ENCODE measurements around the gene DGKQ. TPM values are rescaled to one million over a fixed set of nuclear protein-coding genes. Genes with fewer than 3 reads are reported as not detected.

DGKQ gene
- total RNA-seq, 2 experiments from 2014 or later: 20.5 to 21.3 TPM

DNA sequence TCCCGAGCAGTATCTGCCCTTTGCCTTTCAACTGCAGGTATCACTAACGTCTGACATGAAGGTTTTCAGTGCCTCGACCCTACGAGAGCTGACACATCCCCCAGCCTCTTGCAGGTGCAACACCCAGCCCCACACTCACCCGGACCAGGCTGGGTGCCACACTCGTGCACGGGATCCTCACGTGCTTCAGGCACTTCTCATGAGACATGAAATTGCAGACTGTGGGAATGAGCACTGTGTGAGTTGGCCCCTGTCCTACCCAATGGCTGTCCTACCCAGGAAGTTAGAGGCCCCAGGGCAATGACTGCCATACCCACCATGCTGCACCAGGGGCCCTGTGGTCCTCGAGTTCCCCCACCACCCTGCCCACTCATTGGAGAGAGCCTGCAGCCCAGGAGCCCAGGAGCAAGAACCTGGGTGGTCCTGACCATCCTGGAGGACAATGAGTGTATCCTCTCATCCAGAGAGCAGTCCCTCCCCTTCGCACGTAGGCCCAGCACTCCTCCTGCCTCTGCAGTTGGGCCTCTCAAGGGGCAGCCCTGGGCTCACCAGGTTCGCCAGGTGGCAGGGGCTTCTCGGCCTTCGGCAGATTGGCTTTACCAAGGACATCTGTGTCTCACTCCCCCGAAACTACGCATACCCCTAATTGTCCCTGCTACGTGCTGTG is 2.4 kb downstream of the DGKQ start:
- H3K9me3 Mint-ChIP-seq: no peaks in the 10 kb centered on the region
- no peaks in the 10 kb centered on the region for H3K27me3 Mint-ChIP-seq
- ChIA-PET POLR2A (no interaction called here), CTCF (no interaction called here)
- peaks cover 10% of the 10 kb centered on the region for H3K4me1 Mint-ChIP-seq
- DNase-seq: no peak
- H3K27ac Mint-ChIP-seq: no peak overlapping the region
- peak overlapping the region; percentile 38 for H3K4me3 Mint-ChIP-seq
- no peaks in the 10 kb centered on the region for H3K36me3 Mint-ChIP-seq (ENCODE audit: low read depth)

- H3K36me3 Mint-ChIP-seq (ENCODE audit: low read depth): no peaks in the 10 kb centered on the region
These were observed 3.2 kb downstream of the DGKQ start for GRCh38 chr4:970046-970745.

GRCh38 chr4:968621-969394 is 4.6 kb downstream of the DGKQ start:
- Mint-ChIP-seq H3K4me1 (peaks cover 10% of the 10 kb centered on the region), H3K27me3 (no peaks in the 10 kb centered on the region), H3K9me3 (no peaks in the 10 kb centered on the region), H3K36me3 (ENCODE audit: low read depth) (no peaks in the 10 kb centered on the region), H3K4me3 (no peak overlapping the region), H3K27ac (no peak overlapping the region)
- ChIA-PET POLR2A (no interaction called here), CTCF (interaction anchor here (0.6 kb wide), 1 partner anchor 59 kb away, joined by 5 read pairs; no protein-coding TSS in a partner anchor)
- no peak for DNase-seq

More at GRCh38 chr4:970046-970745, 3.2 kb downstream of the DGKQ start:
- no peaks in the 10 kb centered on the region for H3K9me3 Mint-ChIP-seq
- DNase-seq: no peak
- ChIA-PET POLR2A (no interaction called here), CTCF (no interaction called here)
- no peak overlapping the region for H3K27ac Mint-ChIP-seq
- peaks cover 10% of the 10 kb centered on the region for H3K4me1 Mint-ChIP-seq
- H3K4me3 Mint-ChIP-seq: no peak overlapping the region
- no peaks in the 10 kb centered on the region for H3K27me3 Mint-ChIP-seq

GRCh38 chr4:968221-968620 is 5.1 kb downstream of the DGKQ start:
- H3K27me3 Mint-ChIP-seq: no peaks in the 10 kb centered on the region
- H3K27ac Mint-ChIP-seq: no peak overlapping the region
- peaks cover 10% of the 10 kb centered on the region for H3K4me1 Mint-ChIP-seq
- ChIA-PET POLR2A (no interaction called here), CTCF (no interaction called here)
- H3K4me3 Mint-ChIP-seq: no peak overlapping the region
- DNase-seq: no peak
- H3K9me3 Mint-ChIP-seq: no peaks in the 10 kb centered on the region
- H3K36me3 Mint-ChIP-seq (ENCODE audit: low read depth): no peaks in the 10 kb centered on the region

- Mint-ChIP-seq H3K4me1 (peaks cover 10% of the 10 kb centered on the region), H3K27ac (no peak overlapping the region)
These were observed 6.0 kb downstream of the DGKQ start for GRCh38 chr4:967113-968104.

GRCh38 chr4:966266-967112 is 6.9 kb downstream of the DGKQ start:
- POLR2A ChIA-PET: no interaction called here
- Mint-ChIP-seq H3K27ac (no peak overlapping the region), H3K36me3 (ENCODE audit: low read depth) (no peaks in the 10 kb centered on the region), H3K4me3 (no peak overlapping the region), H3K27me3 (no peaks in the 10 kb centered on the region), H3K9me3 (no peaks in the 10 kb centered on the region), H3K4me1 (peaks cover 10% of the 10 kb centered on the region)
- CTCF ChIA-PET: no interaction called here
- no peak for DNase-seq

More at GRCh38 chr4:967113-968104, 6.0 kb downstream of the DGKQ start:
- no peak overlapping the region for H3K4me3 Mint-ChIP-seq
- ChIA-PET POLR2A (no interaction called here), CTCF (no interaction called here)
- no peaks in the 10 kb centered on the region for H3K9me3 Mint-ChIP-seq
- no peaks in the 10 kb centered on the region for H3K27me3 Mint-ChIP-seq
- H3K36me3 Mint-ChIP-seq (ENCODE audit: low read depth): no peaks in the 10 kb centered on the region
- no peak for DNase-seq

DNA sequence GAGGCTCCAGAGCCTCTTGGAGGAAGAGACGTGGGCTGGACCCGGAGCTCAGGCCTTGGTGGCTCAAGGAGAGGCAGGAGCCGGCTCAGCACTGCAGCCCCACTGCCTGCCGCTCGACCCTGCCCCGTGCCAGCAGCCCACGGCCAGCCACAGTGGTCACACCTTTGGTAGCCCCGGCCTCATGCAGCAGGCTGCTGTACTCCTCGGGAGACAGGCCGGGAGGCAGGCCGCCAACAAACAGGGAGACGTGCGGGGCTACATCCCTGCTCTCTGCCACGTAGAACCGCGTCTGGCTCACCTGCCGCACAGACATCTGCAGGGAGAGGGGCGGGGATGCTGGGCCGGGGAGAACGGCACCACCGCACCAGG is 7.6 kb downstream of the DGKQ start:
- peaks cover 6% of the 10 kb centered on the region for H3K4me1 Mint-ChIP-seq
- no peaks in the 10 kb centered on the region for H3K36me3 Mint-ChIP-seq (ENCODE audit: low read depth)
- no peaks in the 10 kb centered on the region for H3K27me3 Mint-ChIP-seq
- ChIA-PET CTCF (no interaction called here), POLR2A (no interaction called here)
- no peak for DNase-seq
- H3K9me3 Mint-ChIP-seq: no peaks in the 10 kb centered on the region
- H3K27ac Mint-ChIP-seq: no peak overlapping the region
- no peak overlapping the region for H3K4me3 Mint-ChIP-seq

GRCh38 chr4:965048-965765 is 8.2 kb downstream of the DGKQ start:
- peaks cover under 1% of the 10 kb centered on the region for H3K4me1 Mint-ChIP-seq
- POLR2A ChIA-PET: no interaction called here

GRCh38 chr4:964346-965025 is 8.9 kb downstream of the DGKQ start:
- H3K9me3 Mint-ChIP-seq: no peaks in the 10 kb centered on the region
- no peak overlapping the region for H3K27ac Mint-ChIP-seq
- no peaks in the 10 kb centered on the region for H3K4me1 Mint-ChIP-seq
- DNase-seq: no peak
- no peaks in the 10 kb centered on the region for H3K27me3 Mint-ChIP-seq
- no peak overlapping the region for H3K4me3 Mint-ChIP-seq
- H3K36me3 Mint-ChIP-seq (ENCODE audit: low read depth): no peaks in the 10 kb centered on the region
- POLR2A ChIA-PET: no interaction called here
- CTCF ChIA-PET: no interaction called here

More at GRCh38 chr4:965048-965765, 8.2 kb downstream of the DGKQ start:
- no peaks in the 10 kb centered on the region for H3K9me3 Mint-ChIP-seq
- CTCF ChIA-PET: no interaction called here
- H3K27me3 Mint-ChIP-seq: no peaks in the 10 kb centered on the region
- H3K36me3 Mint-ChIP-seq (ENCODE audit: low read depth): no peaks in the 10 kb centered on the region
- H3K4me3 Mint-ChIP-seq: no peak overlapping the region
- H3K27ac Mint-ChIP-seq: no peak overlapping the region
- no peak for DNase-seq

GRCh38 chr4:963276-964225 is 9.8 kb downstream of the DGKQ start:
- CTCF ChIA-PET: no interaction called here
- Mint-ChIP-seq H3K4me3 (no peak overlapping the region), H3K27me3 (no peaks in the 10 kb centered on the region), H3K27ac (no peak overlapping the region), H3K4me1 (no peaks in the 10 kb centered on the region), H3K36me3 (ENCODE audit: low read depth) (peaks cover 2% of the 10 kb centered on the region), H3K9me3 (no peaks in the 10 kb centered on the region)
- DNase-seq: no peak
- POLR2A ChIA-PET: no interaction called here

All from activated CD4-positive, alpha-beta T cell treated with anti-CD3 and anti-CD28 coated beads, Interleukin-2, amount 10 ng/mL, durations not matched to agents 7 days and 5 days (primary cell).